ENCODE data around the gene LPCAT4. TPM values are rescaled to one million over a fixed set of nuclear protein-coding genes. Genes with fewer than 3 reads are reported as not detected.
"Not testable (repeated sequence)": the region's sequence is repeated elsewhere in the genome, so short reads cannot be mapped to it uniquely, and the experiment has no call there.

The LPCAT4 gene
- total and polyA plus RNA-seq, 9 donors = 8.9 to 44.3 (median 33.8) TPM

GRCh38 chr15:34355241-34355640 lies 11.8 kb downstream of the LPCAT4 start:
- no peak for DNase-seq
- Histone ChIP-seq H3K27me3 (no peaks in the 10 kb centered on the region), H3K9me3 (no peaks in the 10 kb centered on the region), H3K27ac (no peak overlapping the region), H3K4me1 (ENCODE audit: insufficient read depth) (no peaks in the 10 kb centered on the region), H3K36me3 (no peaks in the 10 kb centered on the region), H3K4me3 (no peak overlapping the region)
- no peak for TF ChIP-seq EP300 (IDR thresholded peaks at IDR 0.05)
- no peak for TF ChIP-seq POLR2A (IDR thresholded peaks at IDR 0.05)
- intact Hi-C loops (cut with DNase I) = loop anchor here in 1 of 4 donors (10.0 kb wide), 1 partner anchor 100 kb away; no protein-coding TSS in a partner anchor
- WGBS, 3 donors = 86 to 91% (median 87%) methylated on average over 9 of the region's 9 CpGs

GRCh38 chr15:34354286-34354685 lies 12.7 kb downstream of the LPCAT4 start:
- Histone ChIP-seq H3K27me3 (no peaks in the 10 kb centered on the region), H3K27ac (no peak overlapping the region), H3K36me3 (no peaks in the 10 kb centered on the region), H3K4me1 (ENCODE audit: insufficient read depth) (no peaks in the 10 kb centered on the region), H3K9me3 (no peaks in the 10 kb centered on the region), H3K4me3 (no peak overlapping the region)
- 94 to 95% (median 94%) methylated on average over 7 of the region's 7 CpGs for WGBS, 3 donors
- intact Hi-C loops (cut with DNase I) = loop anchor here in 1 of 4 donors (10.0 kb wide), 1 partner anchor 99 kb away; no protein-coding TSS in a partner anchor
- no peak for TF ChIP-seq CTCF (IDR thresholded peaks at IDR 0.05)
- no peak for TF ChIP-seq POLR2A (IDR thresholded peaks at IDR 0.05)
- TF ChIP-seq EP300 (IDR thresholded peaks at IDR 0.05) = no peak
- no peak for DNase-seq

GRCh38 chr15:34353627-34354026 lies 13.4 kb downstream of the LPCAT4 start:
- TF ChIP-seq POLR2A (IDR thresholded peaks at IDR 0.05) = no peak
- no peak for TF ChIP-seq CTCF (IDR thresholded peaks at IDR 0.05)
- TF ChIP-seq EP300 (IDR thresholded peaks at IDR 0.05) = no peak
- WGBS, 3 donors = 51 to 75% (median 55%) methylated on average over 2 of the region's 2 CpGs
- Histone ChIP-seq H3K27ac (no peak overlapping the region), H3K4me3 (no peak overlapping the region), H3K36me3 (no peaks in the 10 kb centered on the region), H3K4me1 (ENCODE audit: insufficient read depth) (no peaks in the 10 kb centered on the region), H3K9me3 (no peaks in the 10 kb centered on the region), H3K27me3 (no peaks in the 10 kb centered on the region)
- intact Hi-C loops (cut with DNase I) = loop anchor here in 1 of 4 donors (10.0 kb wide), 1 partner anchor 99 kb away; no protein-coding TSS in a partner anchor
- DNase-seq = no peak

- not testable (repeated sequence) for DNase-seq; H3K27me3 ChIP-seq; H3K4me3 ChIP-seq; H3K4me1 ChIP-seq (ENCODE audit: insufficient read depth); H3K36me3 ChIP-seq; H3K9me3 ChIP-seq; H3K27ac ChIP-seq
- WGBS, 3 donors = 86 to 97% (median 94%) methylated on average over 12 of the region's 12 CpGs
- intact Hi-C loops (cut with DNase I) = loop anchor here in 1 of 4 donors (10.0 kb wide), 1 partner anchor 98 kb away; no protein-coding TSS in a partner anchor
Measured at GRCh38 chr15:34352996-34353395, 14.0 kb downstream of the LPCAT4 start.

- no peak for TF ChIP-seq CTCF (IDR thresholded peaks at IDR 0.05)
- TF ChIP-seq POLR2A (IDR thresholded peaks at IDR 0.05) = no peak
- no peak for TF ChIP-seq EP300 (IDR thresholded peaks at IDR 0.05)
- no peak overlapping the region for H3K4me3 ChIP-seq
- H3K36me3 ChIP-seq = no peaks in the 10 kb centered on the region
- H3K4me1 ChIP-seq (ENCODE audit: insufficient read depth) = no peaks in the 10 kb centered on the region
- intact Hi-C loops (cut with DNase I) = loop anchor here in 2 of 4 donors (5.0 to 10.0 kb wide), 3 partner anchors 95 to 1178 kb away; partner anchors contain the start of gene GOLGA8B (in 1 of the 2)
- 67 to 71% (median 70%) methylated on average over 4 of the region's 4 CpGs for WGBS, 3 donors
- no peak overlapping the region for H3K27ac ChIP-seq
- no peaks in the 10 kb centered on the region for H3K9me3 ChIP-seq
- DNase-seq = no peak
- H3K27me3 ChIP-seq = no peaks in the 10 kb centered on the region
Measured at GRCh38 chr15:34349769-34350168, 17.2 kb downstream of the LPCAT4 start.

Data from ovary (tissue), 9 donors.